HG02943 (cell line): Measurements from ENCODE around the gene TSPEAR.
"Not testable (repeated sequence)": the region's sequence is repeated elsewhere in the genome, so short reads cannot be mapped to it uniquely, and the experiment has no call there.

ENCODE experiments used
- ATAC-seq: cut with Tn5 transposase; IDR thresholded peaks from one replicate; pipeline ENCODE4 v1.9.1; 2021; ENCODE audit warnings: mild to moderate bottlenecking, low read depth, moderate library complexity; ENCODE audit not compliant: unreplicated experiment

TSPEAR gene

GRCh38 chr21:44686843-44687561 lies 24.4 kb downstream of the TSPEAR start:
- ATAC-seq: no peak

- ATAC-seq: no peak
Measured at GRCh38 chr21:44686000-44686781, 25.2 kb downstream of the TSPEAR start.

- not testable (repeated sequence) for ATAC-seq
Measured at GRCh38 chr21:44685050-44685449, 26.3 kb downstream of the TSPEAR start.

- ATAC-seq: no peak
Measured at GRCh38 chr21:44684483-44684882, 26.9 kb downstream of the TSPEAR start.

DNA sequence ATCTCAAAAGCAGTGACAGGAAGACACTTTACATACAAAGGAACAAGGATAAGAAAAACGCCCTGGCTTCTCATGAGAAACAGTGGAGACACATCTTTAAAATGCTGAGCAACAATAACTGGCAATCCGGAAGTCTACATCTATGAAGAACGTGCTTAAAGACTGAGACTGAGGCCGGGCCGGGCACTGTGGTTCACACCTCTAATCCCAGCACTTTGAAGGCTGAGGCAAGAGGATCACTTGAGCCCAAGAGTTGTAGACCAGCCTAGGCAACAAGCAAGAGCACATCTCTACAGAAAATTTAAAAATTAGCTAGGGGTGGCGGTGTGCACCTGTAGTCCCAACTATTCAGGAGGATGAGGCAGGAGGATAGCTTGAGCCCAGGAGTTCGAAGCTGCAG lies 27.3 kb downstream of the TSPEAR start:
- ATAC-seq: no peak

DNA sequence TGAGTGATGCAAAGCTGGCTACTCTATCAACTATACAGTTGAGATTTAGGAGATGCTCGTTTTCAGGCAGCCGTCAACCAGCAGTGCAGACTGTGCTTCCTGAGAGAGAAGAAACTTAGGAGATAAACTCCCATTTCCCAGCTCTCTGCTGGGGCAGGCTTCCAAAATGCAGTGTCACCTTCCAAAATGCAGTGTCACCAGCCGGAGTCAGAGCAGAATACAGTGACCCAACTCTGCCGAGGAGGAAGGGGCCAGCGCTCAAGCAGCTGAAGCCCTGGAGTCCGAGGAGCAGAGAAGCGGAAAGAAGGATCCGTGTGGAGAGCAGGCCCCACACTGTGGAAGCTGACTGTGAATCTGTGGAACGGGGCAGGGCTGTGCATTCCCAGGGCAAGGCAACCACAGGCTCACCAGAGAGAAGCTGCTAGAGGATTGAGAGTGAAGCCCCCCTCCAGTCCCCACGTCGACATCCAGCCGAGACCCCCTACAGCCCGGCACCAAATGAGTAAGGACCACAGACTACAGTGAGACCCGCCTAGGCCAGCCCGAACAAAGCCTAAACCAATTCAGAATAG lies 28.7 kb downstream of the TSPEAR start:
- no peak for ATAC-seq

DNA sequence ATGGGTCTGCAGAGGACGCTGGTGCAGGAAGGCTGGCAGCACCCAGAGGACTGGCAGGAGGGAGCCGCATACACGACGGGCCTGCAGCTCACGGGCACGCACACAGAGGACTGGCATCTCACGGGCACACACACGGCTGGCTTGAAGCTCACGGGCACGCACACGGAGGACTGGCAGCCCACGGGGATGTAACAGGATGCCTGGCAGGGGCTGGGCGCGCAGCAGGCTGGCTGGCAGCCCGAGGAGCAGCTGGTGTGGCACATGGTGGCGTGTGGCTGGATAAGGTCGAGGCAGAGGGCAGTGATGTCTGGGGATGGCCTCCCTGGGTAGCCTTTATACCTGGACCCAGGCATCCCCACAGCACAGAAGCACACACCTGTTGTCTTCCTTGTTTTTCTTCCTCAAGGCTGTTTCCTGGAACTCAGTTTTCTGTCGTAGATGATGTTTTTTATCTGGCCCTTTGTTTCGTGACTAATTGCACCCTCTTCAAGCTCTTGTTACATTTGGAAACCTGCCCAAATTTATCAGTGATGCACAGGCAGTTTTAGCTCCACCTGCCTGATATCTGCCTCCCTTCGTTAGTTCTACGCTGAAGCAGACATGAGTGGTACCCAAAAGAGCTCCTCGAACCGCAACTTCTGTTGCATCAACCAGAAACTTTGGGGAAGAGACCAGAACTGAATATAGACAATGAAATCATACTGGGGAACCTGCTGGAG lies 29.4 kb downstream of the TSPEAR start, which contains the start of gene KRTAP12-1:
Gene KRTAP12-1, minus strand, starts transcription at position 303 of the 719 bp plus-strand sequence. Its CDS starts 40 bp downstream, at position 263.
- ATAC-seq: no peak

DNA sequence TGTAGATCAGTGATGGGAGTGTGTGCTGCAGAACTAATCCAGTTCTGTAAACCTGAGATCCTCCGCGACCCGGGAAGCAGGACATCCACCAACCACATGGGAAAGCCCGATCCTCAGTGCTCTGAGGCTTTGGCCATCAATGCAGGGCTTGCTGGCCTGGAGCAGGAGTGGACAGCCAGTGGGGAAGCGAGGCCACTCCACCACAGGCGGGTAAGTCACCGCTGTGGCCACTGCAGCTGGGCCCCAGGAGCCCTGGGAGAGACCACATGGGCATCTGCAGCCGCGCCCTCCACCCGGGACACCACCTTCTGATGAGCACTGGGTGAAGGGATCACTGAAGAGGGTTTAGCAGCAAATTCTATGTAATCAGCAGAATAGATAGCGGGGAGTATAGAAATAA lies 30.2 kb downstream of the TSPEAR start:
- ATAC-seq: no peak

DNA sequence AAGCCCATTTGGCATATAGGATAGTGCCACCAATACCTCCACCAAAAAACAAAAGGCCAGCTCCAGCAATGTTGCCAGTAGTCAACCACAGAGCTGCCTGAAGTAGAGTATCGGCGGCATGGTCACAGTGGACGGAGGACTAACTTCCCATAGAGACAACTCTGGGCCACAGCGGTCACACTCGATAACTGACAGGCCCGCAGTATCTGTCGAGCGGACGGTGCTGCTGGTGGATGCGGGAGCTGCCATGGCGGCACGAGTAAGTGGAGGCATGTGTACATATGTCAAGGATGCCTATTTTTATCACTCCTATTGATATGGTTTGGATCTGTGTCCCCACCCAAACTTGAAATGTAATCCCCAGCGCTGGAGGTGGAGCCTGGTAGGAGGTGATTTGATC lies 33.5 kb downstream of the TSPEAR start:
- no peak for ATAC-seq

DNA sequence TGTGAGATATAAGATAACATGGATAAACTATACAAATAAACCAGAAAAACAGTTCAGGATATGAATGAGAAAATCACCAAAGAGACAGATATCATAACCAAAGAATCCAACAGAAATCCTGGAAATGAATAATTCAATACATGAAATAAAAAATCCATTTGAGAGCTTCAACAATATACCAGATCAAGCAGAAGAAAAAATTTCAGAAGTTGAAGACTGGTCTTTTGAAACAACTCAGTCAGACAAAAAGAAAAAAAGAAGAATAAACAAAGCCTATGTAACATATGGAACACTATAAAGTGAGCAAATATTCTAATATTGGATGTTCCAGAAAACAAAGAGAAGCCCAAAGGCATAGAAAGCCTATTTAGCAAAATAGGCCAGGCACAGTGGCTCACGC lies 39.5 kb downstream of the TSPEAR start:
- no peak for ATAC-seq

DNA sequence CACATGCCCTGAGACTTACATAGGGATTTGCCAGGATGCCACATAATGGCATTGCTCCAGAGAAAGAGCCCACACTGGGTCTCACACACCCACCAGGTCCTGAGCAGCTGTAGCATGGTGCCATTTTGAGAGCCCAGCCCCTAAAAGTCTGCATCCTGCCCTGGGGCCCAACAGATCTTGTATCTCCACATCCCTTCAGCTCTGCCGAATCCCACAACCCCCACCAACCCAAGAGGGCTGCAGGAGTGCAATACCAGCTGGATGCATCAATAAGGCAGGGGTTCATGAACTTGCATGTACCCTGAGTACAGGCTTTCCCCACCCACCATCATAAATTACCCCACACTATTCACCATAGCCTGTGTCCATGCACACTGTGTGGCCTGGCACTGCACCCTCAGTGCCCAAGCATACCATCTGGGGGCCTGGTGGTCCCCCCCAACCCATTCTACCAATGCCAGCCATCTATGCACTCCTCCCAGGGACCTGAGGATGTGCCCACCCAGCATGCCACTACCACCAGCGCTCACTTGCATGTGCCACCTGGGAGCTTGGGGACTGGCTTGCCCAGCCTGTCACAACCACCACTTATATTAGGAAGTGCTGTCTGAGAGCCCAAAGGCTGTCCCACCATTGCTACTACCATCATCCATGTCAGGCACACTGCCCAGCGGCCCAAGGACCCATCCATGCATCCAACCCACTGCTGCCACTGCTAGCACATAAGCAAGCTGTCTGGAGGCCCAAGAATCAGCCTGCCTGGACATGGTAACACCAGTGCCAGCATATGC lies 40.5 kb downstream of the TSPEAR start:
- no peak for ATAC-seq

GRCh38 chr21:44667612-44668011 lies 43.8 kb downstream of the TSPEAR start:
- no peak for ATAC-seq

DNA sequence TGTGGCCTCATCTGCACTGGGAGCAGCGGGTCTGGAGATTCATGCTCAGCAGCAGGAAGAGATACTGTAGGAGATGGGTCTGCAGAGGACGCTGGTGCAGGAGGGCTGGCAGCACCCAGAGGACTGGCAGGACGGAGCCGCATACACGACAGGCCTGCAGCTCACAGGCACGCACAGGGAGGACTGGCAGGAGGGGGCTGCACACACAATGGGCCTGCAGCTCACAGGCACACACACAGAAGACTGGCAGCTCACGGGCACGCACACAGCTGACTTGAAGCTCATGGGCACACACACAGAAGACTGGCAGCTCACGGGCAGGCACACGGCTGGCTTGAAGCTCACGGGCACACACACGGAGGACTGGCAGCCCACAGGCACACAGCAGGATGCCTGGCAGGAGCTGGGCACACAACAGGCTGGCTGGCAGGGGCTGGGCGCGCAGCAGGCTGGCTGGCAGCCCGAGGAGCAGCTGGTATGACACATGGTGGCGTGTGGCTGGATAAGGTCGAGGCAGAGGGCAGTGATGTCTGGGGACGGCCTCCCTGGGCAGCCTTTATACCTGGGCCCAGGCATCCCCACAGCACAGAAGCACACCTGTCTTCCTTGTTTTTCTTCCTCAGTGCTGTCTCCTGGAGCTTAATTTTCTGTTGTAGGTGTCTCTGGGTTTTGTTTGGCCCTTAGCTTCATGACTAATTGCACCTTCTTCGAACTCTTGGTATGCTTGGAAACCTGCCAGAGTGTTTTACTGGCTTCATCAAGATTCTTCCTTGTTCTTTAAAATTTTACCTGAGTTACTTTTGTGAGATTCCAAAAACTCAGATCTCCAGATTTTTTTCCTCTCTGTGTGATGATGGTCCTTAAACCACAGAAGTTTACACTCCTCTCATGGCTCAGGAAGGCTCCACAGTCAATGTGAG lies 44.7 kb downstream of the TSPEAR start, which contains the start of gene KRTAP12-2:
Gene KRTAP12-2, minus strand, starts transcription at position 527 of the 920 bp plus-strand sequence. Its CDS starts 41 bp downstream, at position 486.
- no peak for ATAC-seq

GRCh38 chr21:44664691-44665090 lies 46.7 kb downstream of the TSPEAR start:
- ATAC-seq: no peak

- ATAC-seq: not testable (repeated sequence)
Measured at GRCh38 chr21:44661567-44661966, 49.8 kb downstream of the TSPEAR start.

DNA sequence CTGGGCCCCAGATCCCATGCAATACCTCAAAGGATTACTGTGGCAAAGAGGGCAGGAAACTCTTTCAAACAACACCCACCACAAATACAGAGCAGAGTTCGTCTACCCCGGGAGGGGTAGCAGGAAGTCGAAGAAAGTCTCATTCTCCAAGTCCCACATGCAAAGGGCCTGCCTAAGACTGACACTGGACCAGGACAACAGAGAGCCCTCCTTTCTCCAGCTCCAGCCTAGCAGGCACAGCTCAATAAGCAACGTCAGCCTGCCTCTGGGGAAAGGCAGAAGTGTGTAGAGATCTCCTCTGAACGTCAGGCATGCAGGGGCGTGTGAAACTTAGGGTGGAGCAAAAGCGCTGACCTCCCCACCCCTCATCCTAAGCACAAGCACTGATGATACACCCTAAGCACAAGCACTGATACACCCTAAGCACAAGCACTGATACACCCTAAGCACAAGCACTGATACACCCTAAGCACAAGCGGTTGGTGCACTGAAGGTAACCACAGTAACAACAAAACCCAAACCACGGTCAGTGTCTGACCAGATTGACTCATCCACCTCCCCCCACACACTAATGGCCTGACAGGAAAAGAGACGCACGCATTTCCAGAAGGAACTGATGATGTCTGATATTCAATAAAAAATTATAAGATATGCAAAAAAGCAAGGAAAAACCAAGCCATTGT lies 52.3 kb downstream of the TSPEAR start:
- ATAC-seq: no peak

DNA sequence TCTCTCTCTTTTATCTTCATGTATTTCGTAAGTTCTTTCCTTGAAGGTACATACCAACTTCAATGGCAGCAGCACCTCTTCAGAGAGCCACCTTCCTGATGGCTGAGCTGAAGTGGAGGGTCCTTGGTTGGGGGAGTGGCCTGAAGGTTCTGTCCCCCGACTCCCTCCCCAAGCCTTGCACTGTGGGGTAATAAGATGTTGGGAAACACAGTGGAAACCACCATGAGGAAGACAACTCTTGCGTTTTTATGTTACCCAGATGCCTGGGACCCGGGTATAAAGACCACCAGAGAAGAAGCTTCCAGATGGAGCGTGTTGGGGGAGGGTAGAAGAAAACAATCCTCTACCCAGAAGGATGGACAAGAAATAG lies 52.8 kb downstream of the TSPEAR start:
- no peak for ATAC-seq
